Ovary (tissue), 9 donors: ENCODE results near the gene CCR9. TPM values are rescaled to one million over a fixed set of nuclear protein-coding genes. Genes with fewer than 3 reads are reported as not detected.

Experiments used
- DNase-seq, 5 donors: peaks; one replicate each; pipeline ENCODE4 v3.0.0-alpha.2; 2019 to 2020
- H3K27ac ChIP-seq, 2 donors: fragments of 200-600 bp; one replicate each; pipeline versions ENCODE4 v1.5.1 to v1.8.0; 2019 to 2022
- H3K27me3 ChIP-seq: fragments of 200-600 bp; one replicate; pipeline ENCODE4 v1.8.0; 2022
- H3K36me3 ChIP-seq: fragments of 200-600 bp; sonication (generic); one replicate; pipeline ENCODE4 v1.5.1; 2019
- H3K4me1 ChIP-seq: one replicate; pipeline ENCODE4 v1.8.1; 2013; ENCODE audit warnings: mild to moderate bottlenecking, moderate library complexity; ENCODE audit not compliant: insufficient read depth
- H3K4me3 ChIP-seq: fragments of 200-600 bp; sonication (generic); one replicate; pipeline ENCODE4 v1.5.1; 2017
- H3K9me3 ChIP-seq, 2 donors: fragments of 200-600 bp in 1 of 2; sonication (generic) in 1 of 2; one replicate each; pipeline versions ENCODE4 v1.5.1 to v1.8.1; 2013 to 2019; ENCODE audit warnings: mild to moderate bottlenecking in 1 of 2, moderate library complexity in 1 of 2
- EP300 ChIP-seq: sonication (generic); formaldehyde crosslinking; IDR thresholded peaks from one replicate; pipeline ENCODE4 v1.6.1; 2017; ENCODE audit warnings: antibody characterized with exemption
- POLR2A ChIP-seq: fragments of 450-650 bp; IDR thresholded peaks from one replicate; pipeline ENCODE4 v1.6.1; 2017; ENCODE audit warnings: antibody characterized with exemption, mild to moderate bottlenecking, moderate library complexity
- WGBS, 3 donors: extraction: QIAGEN DNeasy Blood & Tissue Kit in 1 of 3; methylation state at CpG; one replicate each; pipeline versions ENCODE4 v1.1.5 to v1.1.7; 2013 to 2017; 5-methylcytosine and 5-hydroxymethylcytosine counted together
- intact Hi-C, 4 donors: fragments of 100-400 bp; cut with DNase I; formaldehyde crosslinking; loops; one replicate each; pipeline versions ENCODE4 v1.11.0 to v1.15.1; 2022 to 2023
- polyA plus RNA-seq, 2 donors: library from polyadenylated mRNA; stranded (reverse); fragments of 200-250 nt in 1 of 2; fragments of 350-450 nt in 1 of 2; fragmentation: Illumina TruSeq in 1 of 2; extraction: RNeasy Lipid Tissue Mini Kit (QIAGEN cat#74804) in 1 of 2; gene quantifications; one replicate each; pipeline ENCODE4 v1.2.3, GENCODE V29; 2013 to 2014
- total RNA-seq, 7 donors: library from RNA; depleted of rRNA in 2 of 7; stranded (reverse); fragments of >200 nt in 2 of 7; fragmentation: NEBNext Ultra II Directional in 3 of 7; extraction: Animal tissue kit (Norgen Biotek cat#: 25700) in 3 of 7; gene quantifications; one replicate each; pipeline versions ENCODE4 v1.1.0 to v1.2.4, GENCODE V29; 2016 to 2023
- TF ChIP-seq, protein P1 (sequence below), 3 donors: fragments of 450-650 bp in 2 of 3; fragments of 200-600 bp in 1 of 3; IDR thresholded peaks; one replicate each; pipeline versions ENCODE4 v1.5.1 to v1.8.0; 2016 to 2022; ENCODE audit warnings: antibody characterized with exemption in 3 of 3, mild to moderate bottlenecking in 1 of 3
- donor health status: DM: no; HTN: no; CAD: no; lungs with moderate emphysema.
- donor health status: DM: no; HTN: no; CAD: no.
- donor health status: Bipolar disorder and iron deficiency.
- donor health status: DM: yes; HTN: yes; CAD: no.
- donor health status: DM: no; HTN: no; CAD: no.
- donor health status: DM: yes; HTN: yes; CAD: no.

The CCR9 gene
- total and polyA plus RNA-seq, 9 donors = 0.05 to 0.24 (median 0.09) TPM; not detected in 5

GRCh38 chr3:45896956-45897355 lies 10.6 kb downstream of the CCR9 start:
- Histone ChIP-seq H3K4me1 (no peaks in the 10 kb centered on the region), H3K27ac (no peak overlapping the region), H3K36me3 (no peaks in the 10 kb centered on the region), H3K27me3 (no peaks in the 10 kb centered on the region), H3K9me3 (no peaks in the 10 kb centered on the region), H3K4me3 (no peak overlapping the region)
- intact Hi-C loops = no loop called here
- 28 to 46% (median 38%) methylated on average over 3 of the region's 3 CpGs for whole genome bisulfite sequencing, 3 donors
- DNase-seq = no peak
- TF ChIP-seq EP300 (no peak), POLR2A (no peak)
- TF ChIP-seq, protein P1, sequence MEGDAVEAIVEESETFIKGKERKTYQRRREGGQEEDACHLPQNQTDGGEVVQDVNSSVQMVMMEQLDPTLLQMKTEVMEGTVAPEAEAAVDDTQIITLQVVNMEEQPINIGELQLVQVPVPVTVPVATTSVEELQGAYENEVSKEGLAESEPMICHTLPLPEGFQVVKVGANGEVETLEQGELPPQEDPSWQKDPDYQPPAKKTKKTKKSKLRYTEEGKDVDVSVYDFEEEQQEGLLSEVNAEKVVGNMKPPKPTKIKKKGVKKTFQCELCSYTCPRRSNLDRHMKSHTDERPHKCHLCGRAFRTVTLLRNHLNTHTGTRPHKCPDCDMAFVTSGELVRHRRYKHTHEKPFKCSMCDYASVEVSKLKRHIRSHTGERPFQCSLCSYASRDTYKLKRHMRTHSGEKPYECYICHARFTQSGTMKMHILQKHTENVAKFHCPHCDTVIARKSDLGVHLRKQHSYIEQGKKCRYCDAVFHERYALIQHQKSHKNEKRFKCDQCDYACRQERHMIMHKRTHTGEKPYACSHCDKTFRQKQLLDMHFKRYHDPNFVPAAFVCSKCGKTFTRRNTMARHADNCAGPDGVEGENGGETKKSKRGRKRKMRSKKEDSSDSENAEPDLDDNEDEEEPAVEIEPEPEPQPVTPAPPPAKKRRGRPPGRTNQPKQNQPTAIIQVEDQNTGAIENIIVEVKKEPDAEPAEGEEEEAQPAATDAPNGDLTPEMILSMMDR (IDR thresholded peaks at IDR 0.05) = no peak

DNA sequence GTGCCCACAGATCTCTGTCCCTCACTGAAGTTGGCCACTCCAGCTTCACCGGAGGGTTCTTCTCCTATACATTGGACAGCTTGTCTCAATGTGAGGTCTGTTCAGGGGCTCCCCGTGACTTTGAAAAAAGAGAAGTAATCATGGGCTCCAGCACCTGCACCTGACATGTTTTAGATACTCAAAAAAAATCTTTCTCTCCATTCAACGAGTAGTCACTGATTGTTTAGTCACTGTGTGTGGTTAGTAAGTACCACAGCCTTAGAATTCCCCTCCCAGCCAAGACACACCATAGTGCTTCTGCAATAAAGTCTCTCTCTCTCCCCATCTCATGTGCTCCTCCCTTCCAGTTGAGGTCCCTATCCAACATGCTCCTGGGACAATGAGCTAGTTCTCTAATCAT lies 18.6 kb downstream of the CCR9 start:
- no peak for DNase-seq
- no peaks in the 10 kb centered on the region for H3K36me3 ChIP-seq
- 89 to 93% (median 91%) methylated on average over 3 of the region's 3 CpGs for WGBS, 3 donors
- intact Hi-C loops = no loop called here
- no peaks in the 10 kb centered on the region for H3K27me3 ChIP-seq
- H3K27ac ChIP-seq = no peak overlapping the region
- H3K9me3 ChIP-seq = no peaks in the 10 kb centered on the region
- H3K4me1 ChIP-seq = no peaks in the 10 kb centered on the region
- H3K4me3 ChIP-seq = no peak overlapping the region
- TF ChIP-seq POLR2A = no peak
- TF ChIP-seq EP300 = no peak
- TF ChIP-seq, protein P1 (IDR thresholded peaks at IDR 0.05) = no peak

DNA sequence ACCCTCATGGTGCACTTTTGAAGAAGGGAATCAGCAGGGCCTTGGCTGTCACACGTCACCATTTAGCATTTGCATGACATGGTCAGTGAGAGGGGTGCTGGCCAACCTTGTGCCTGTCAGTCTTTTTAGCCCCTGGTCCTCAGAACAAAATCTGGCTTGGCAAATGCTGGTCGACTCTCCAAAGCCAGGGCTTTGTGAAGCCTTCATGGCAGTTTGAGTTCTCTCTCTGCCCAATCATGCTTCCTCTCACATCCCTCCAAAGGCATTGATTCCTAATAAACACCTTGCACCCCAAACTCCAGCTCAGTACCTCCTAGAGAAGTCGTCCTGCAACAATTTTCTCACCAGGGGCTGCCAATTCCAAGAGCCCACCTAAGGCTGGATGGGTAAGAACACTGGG lies 19.4 kb downstream of the CCR9 start:
- intact Hi-C loops = no loop called here
- WGBS, 3 donors = 86 to 93% (median 87%) methylated on average over 3 of the region's 3 CpGs
- no peak for DNase-seq
- TF ChIP-seq POLR2A = no peak
- TF ChIP-seq EP300 = no peak
- TF ChIP-seq, protein P1 (IDR thresholded peaks at IDR 0.05) = no peak
- no peaks in the 10 kb centered on the region for H3K9me3 ChIP-seq
- H3K27ac ChIP-seq = no peak overlapping the region
- no peak overlapping the region for H3K4me3 ChIP-seq
- no peaks in the 10 kb centered on the region for H3K4me1 ChIP-seq
- H3K27me3 ChIP-seq = no peaks in the 10 kb centered on the region
- no peaks in the 10 kb centered on the region for H3K36me3 ChIP-seq

DNA sequence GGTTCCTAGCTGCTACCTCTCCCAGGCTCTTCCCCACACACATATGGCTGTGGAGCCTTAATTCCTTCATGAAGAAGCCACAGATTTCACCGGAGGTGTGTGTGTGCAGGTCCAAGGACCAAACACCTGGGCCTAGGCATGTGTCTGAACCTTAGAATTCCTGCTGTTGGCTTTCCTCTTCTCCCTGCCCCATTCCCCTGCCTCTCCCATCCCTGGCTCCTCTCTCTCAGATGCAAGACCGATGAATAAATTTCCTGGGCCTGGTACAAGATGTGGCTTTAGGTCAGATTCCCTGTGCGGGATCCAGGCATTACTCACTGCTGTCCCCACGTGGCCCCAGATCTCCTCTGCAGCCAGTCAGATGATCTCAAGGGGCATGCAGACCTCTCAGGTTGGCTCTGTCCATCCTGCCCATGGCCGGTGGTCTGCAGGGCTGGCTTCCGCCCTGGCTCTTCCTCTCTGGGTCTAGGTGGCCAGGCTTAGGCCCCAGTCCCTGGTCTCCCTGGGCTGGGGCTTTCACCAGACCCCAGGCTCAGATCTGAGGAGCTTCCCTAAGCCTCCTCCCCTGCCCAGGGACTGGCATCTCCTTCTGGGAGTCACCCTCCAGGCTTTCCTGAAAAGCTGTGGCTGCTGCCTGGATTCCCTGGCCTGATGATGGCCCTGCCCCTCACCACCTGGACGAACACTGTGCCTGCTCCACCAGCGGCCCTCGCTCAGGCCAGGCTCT lies 20.5 kb downstream of the CCR9 start:
- no peak for DNase-seq
- Histone ChIP-seq H3K36me3 (no peaks in the 10 kb centered on the region), H3K4me1 (no peaks in the 10 kb centered on the region), H3K9me3 (no peaks in the 10 kb centered on the region), H3K27me3 (no peaks in the 10 kb centered on the region), H3K4me3 (no peak overlapping the region), H3K27ac (no peak overlapping the region)
- TF ChIP-seq, protein P1 (IDR thresholded peaks at IDR 0.05) = no peak
- no peak for TF ChIP-seq POLR2A
- no peak for TF ChIP-seq EP300
- intact Hi-C loops = no loop called here
- 60 to 71% (median 66%) methylated on average over 9 of the region's 9 CpGs for WGBS, 3 donors
